NCI-H510A treated with DMSO at 0.1 percent for 48 hours (cell line): Measurements from ENCODE around the gene SYTL3.
"Not testable (repeated sequence)": the region's sequence is repeated elsewhere in the genome, so short reads cannot be mapped to it uniquely, and the experiment has no call there.

ENCODE experiments used
- DNase-seq: peaks from one replicate; lab custom pipeline; 2025; lab: John Stamatoyannopoulos, UW

SYTL3 gene

GRCh38 chr6:158622545-158623190 lies 27.2 kb upstream of the SYTL3 start:
- DNase-seq: no peak

- DNase-seq: no peak
These were observed 24.9 kb upstream of the SYTL3 start for GRCh38 chr6:158624684-158625682.

GRCh38 chr6:158625881-158626305 lies 24.0 kb upstream of the SYTL3 start:
- DNase-seq: no peak

GRCh38 chr6:158626360-158627167 lies 23.3 kb upstream of the SYTL3 start:
- no peak for DNase-seq

GRCh38 chr6:158627168-158627939 lies 22.5 kb upstream of the SYTL3 start:
- DNase-seq: no peak

- no peak for DNase-seq
These were observed 22.0 kb upstream of the SYTL3 start for GRCh38 chr6:158627940-158628211.

- DNase-seq: no peak
These were observed 21.3 kb upstream of the SYTL3 start for GRCh38 chr6:158628542-158628941.

- DNase-seq: peak; percentile 27
These were observed 20.3 kb upstream of the SYTL3 start for GRCh38 chr6:158629367-158630221.

GRCh38 chr6:158630938-158631616 lies 18.8 kb upstream of the SYTL3 start:
- no peak for DNase-seq

GRCh38 chr6:158631678-158632537 lies 17.9 kb upstream of the SYTL3 start:
- DNase-seq: no peak

GRCh38 chr6:158632538-158633119 lies 17.2 kb upstream of the SYTL3 start:
- not testable (repeated sequence) for DNase-seq

- DNase-seq: no peak
These were observed 16.7 kb upstream of the SYTL3 start for GRCh38 chr6:158633127-158633526.

- no peak for DNase-seq
These were observed 15.0 kb upstream of the SYTL3 start for GRCh38 chr6:158634695-158635426.

- no peak for DNase-seq
These were observed 14.3 kb upstream of the SYTL3 start for GRCh38 chr6:158635427-158636073.

- no peak for DNase-seq
These were observed 13.1 kb upstream of the SYTL3 start for GRCh38 chr6:158636778-158637177.

- DNase-seq: no peak
These were observed 11.5 kb upstream of the SYTL3 start for GRCh38 chr6:158638324-158638854.

- DNase-seq: no peak
These were observed 10.8 kb upstream of the SYTL3 start for GRCh38 chr6:158639056-158639455.
